Peyer's patch (tissue), 4 donors: Measurements from ENCODE around the gene CLDN6.

Source experiments
- CTCF ChIP-seq, 6 experiments: fragments of 450-650 bp in 4 of 6; fragments of 200-600 bp in 2 of 6; sonication (generic) in 1 of 6; IDR thresholded peaks; one replicate each; pipeline ENCODE4 v1.5.1; 2017 to 2019; ENCODE audit warnings: antibody characterized with exemption in 6 of 6, mild to moderate bottlenecking in 3 of 6, moderate library complexity in 1 of 6
- POLR2A ChIP-seq, 2 donors: fragments of 450-650 bp; IDR thresholded peaks; one replicate each; pipeline ENCODE4 v1.5.1; 2017; ENCODE audit warnings: antibody characterized with exemption in 2 of 2, mild to moderate bottlenecking in 2 of 2, moderate library complexity in 2 of 2

DNA sequence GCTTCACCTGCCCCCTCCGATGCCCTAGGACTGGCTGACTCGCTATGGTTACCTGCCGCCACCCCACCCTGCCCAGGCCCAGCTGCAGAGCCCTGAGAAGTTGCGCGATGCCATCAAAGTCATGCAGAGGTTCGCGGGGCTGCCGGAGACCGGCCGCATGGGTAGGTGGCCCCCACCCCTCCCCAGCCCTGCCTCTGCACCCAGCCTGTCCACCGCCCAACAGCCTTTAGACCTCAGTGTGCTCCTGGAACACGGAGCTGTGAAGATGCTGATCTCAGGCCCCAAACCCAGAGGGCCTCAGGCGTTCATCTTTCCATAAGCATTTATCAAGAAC, 29.4 kb upstream of the CLDN6 start:
- TF ChIP-seq CTCF (IDR thresholded peaks at IDR 0.05) (no peak), POLR2A (IDR thresholded peaks at IDR 0.05) (no peak)
